Frontal cortex (tissue), 4 donors: ENCODE measurements around the gene ASB16. TPM values are rescaled to one million over a fixed set of nuclear protein-coding genes. Genes with fewer than 3 reads are reported as not detected.
A peak's percentile ranks its signal among the peaks of the same experiment; 100 is the strongest.

Source experiments
- DNase-seq, 2 donors: peaks; one replicate each; pipeline ENCODE4 v3.0.0; 2012; ENCODE audit warnings: low spot score in 2 of 2
- FAIRE-seq: peaks from 2 replicates; lab custom pipeline; 2012; peaks lifted over from hg19 to GRCh38; lab: Jason Lieb, UNC
- small RNA-seq: library from RNA; depleted of rRNA; stranded (forward); fragments of <200 nt; gene quantifications from one replicate; pipeline ENCODE3, GENCODE V24; 2014
- total RNA-seq: library from RNA; depleted of rRNA; stranded (reverse); fragments of >200 nt; gene quantifications from one replicate; pipeline ENCODE4 v1.2.3, GENCODE V29; 2014
- donor health status: control.
- donor health status: control.
- donor health status: control.

Gene ASB16
- total RNA-seq, 1 donor from 2014 or later = not detected

- DNase-seq (peak; percentile 56 to 81), FAIRE-seq (no peak)
Observed at GRCh38 chr17:44219616-44220212, 49.2 kb downstream of the ASB16 start, which contains the start of gene UBTF. Gene UBTF, minus strand, starts transcription at chr17:44219675. Its CDS starts 1,446 bp downstream, at chr17:44218229.

- no peak for FAIRE-seq
- peak; percentile 53 to 78 for DNase-seq
Observed at GRCh38 chr17:44220213-44221083, 49.9 kb downstream of the ASB16 start.

GRCh38 chr17:44221084-44221861 is 50.8 kb downstream of the ASB16 start:
- DNase-seq (peak; percentile 62 to 78), FAIRE-seq (no peak)

- no peak for DNase-seq
- no peak for FAIRE-seq
Observed at GRCh38 chr17:44221862-44222111, 51.3 kb downstream of the ASB16 start.

- DNase-seq (peak; percentile 84 to 85), FAIRE-seq (no peak)
Observed at GRCh38 chr17:44222112-44222869, 51.8 kb downstream of the ASB16 start.

DNA sequence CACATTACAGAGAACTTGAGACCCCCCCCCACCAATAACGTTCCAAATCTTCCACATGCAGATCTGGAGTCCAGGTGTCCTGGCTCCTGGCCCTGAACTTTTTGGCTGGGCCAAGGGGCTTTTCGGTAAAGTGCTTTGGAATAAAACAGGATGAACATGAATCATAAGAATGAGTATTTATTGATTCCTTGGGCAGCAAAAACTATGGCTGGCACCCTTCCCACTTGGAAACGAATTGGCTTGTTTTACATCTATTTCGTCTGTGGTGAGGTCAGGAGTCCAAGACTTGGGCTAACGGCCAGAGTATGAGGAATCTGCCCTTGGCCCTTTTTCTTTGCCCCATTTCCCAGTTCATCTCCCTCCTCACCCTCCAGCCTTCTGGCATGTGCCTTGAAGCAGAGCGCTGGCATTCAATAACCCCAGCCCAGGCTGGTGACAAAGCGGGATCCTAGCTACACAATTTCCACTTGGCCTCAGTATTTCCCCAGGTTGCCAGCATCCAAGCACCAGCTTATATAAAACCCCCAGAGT is 53.1 kb downstream of the ASB16 start:
- FAIRE-seq (no peak), DNase-seq (no peak)

Small RNA genes lying within 50 kb of the gene (small RNA-seq; reads per million reads assigned to genes)
- not detected for gene MIR6782
- not detected for gene RNU6-131P

Other genes starting within 250 kb of the ASB16 start
- gene PPY, start 228.2 kb upstream of the ASB16 start, total RNA-seq = not detected
- not detected for gene PYY, start 216.8 kb upstream of the ASB16 start, total RNA-seq
- 0.41 TPM for gene NAGS, start 166.1 kb upstream of the ASB16 start, total RNA-seq
- gene TMEM101, start 155.7 kb upstream of the ASB16 start, total RNA-seq = 41.2 TPM
- gene LSM12, start 104.0 kb upstream of the ASB16 start, total RNA-seq = 26.5 TPM
- gene G6PC3, start 100.0 kb upstream of the ASB16 start, total RNA-seq = 11.4 TPM
- gene HDAC5, start 47.1 kb upstream of the ASB16 start, total RNA-seq = 87.6 TPM
- gene HROB, start 28.8 kb upstream of the ASB16 start, total RNA-seq = 0.82 TPM
- gene TMUB2, start 16.3 kb downstream of the ASB16 start, total RNA-seq = 22.0 TPM
- 64.4 TPM for gene ATXN7L3, start 29.2 kb downstream of the ASB16 start, total RNA-seq
- 69.3 TPM for gene UBTF, start 49.0 kb downstream of the ASB16 start, total RNA-seq
- 4.9 TPM for gene SLC4A1, start 97.4 kb downstream of the ASB16 start, total RNA-seq
- gene RUNDC3A, start 137.9 kb downstream of the ASB16 start, total RNA-seq = 123 TPM
- gene SLC25A39, start 154.1 kb downstream of the ASB16 start, total RNA-seq = 30.2 TPM
- 44.0 TPM for gene GRN, start 174.6 kb downstream of the ASB16 start, total RNA-seq
- gene FAM171A2, start 193.1 kb downstream of the ASB16 start, total RNA-seq = 60.7 TPM
- 0.82 TPM for gene ITGA2B, start 218.9 kb downstream of the ASB16 start, total RNA-seq